HG03097 (cell line): ENCODE measurements around the gene NECTIN4.
"Not testable (repeated sequence)": the region's sequence is repeated elsewhere in the genome, so short reads cannot be mapped to it uniquely, and the experiment has no call there.

Experiments
- ATAC-seq: cut with Tn5 transposase; IDR thresholded peaks from one replicate; pipeline ENCODE4 v1.9.1; 2021; ENCODE audit not compliant: unreplicated experiment, low FRiP score

NECTIN4 gene

GRCh38 chr1:161065681-161066080 lies 23.7 kb downstream of the NECTIN4 start:
- not testable (repeated sequence) for ATAC-seq

DNA sequence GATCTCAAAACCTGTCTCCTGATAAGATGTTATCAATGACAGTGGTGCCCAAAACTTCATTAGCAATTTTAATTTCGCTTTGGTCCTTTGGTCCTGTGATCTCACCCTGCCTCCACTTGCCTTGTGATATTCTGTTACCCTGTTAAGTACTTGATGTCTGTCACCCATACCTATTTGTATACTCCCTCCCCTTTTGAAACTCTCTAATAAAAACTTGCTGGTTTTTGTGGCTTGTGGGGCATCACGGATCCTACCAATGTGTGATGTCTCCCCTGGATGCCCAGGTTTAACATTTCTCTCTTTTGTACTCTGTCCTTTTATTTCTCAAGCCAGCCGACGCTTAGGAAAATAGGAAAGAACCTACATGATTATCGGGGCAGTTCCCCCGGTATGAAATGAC lies 25.4 kb downstream of the NECTIN4 start:
- ATAC-seq, result not testable (repeated sequence)

DNA sequence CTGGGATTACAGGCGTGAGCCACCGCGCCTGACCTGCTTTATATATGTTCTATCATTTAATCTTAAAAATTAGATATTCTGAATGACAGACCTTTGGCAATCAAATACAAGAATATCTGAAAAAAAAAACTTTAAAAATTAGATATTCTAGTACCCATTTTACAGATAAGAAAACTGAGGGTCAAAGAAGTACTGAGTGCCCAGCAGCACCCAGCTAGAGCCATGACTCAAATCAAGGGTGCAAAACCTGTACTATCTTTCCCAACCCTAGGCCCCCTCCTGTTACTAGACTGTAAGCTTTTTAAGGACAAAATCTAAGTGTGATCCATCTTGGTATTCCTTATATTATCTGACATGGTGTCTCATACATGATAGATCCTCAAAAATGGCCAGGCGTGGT lies 27.9 kb downstream of the NECTIN4 start:
- no peak for ATAC-seq

DNA sequence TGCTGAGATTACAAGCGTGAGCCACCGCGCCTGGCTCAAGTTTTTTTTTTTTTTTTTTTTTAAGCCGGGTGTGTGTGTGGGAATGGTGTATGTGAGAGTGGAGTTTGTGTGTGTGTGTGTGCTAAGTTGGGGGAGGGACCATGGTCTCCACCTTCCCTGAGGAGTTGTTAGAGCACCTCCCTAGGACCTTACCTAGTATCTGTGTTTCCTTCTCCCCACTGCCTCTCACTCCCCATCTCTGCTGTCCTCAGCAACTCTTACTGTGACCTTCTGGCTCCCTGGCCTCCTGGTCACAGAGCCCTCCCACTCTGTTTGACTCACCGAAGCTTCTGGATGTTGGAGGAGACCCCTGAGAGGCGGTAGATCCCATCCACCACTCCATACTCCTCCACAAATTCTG lies 30.1 kb downstream of the NECTIN4 start:
- no peak for ATAC-seq

- ATAC-seq, result no peak
Observed at GRCh38 chr1:161054805-161055204, 34.6 kb downstream of the NECTIN4 start.

- no peak for ATAC-seq
Observed at GRCh38 chr1:161054232-161054631, 35.1 kb downstream of the NECTIN4 start.

- ATAC-seq, result no peak
Observed at GRCh38 chr1:161052899-161053298, 36.5 kb downstream of the NECTIN4 start.

DNA sequence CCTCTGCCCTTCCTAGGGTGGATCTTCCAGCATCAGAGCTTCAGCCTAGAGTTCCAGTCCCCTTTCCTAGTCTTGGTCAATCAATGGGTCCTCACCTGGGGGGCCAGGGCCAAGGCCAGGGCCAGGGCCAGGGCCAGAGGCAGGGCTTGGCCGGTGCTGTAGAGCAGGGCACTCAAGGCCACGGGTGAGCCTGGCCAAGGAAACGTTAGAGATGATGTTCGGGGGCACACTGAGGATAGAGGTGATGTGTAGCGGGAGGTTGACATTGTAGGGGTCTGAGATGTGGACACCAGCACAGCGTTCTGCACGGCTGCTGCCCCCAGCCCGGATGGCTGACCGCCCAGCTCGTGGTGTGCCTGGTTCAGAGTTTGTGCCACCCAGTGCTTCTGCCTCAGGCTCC lies 38.1 kb downstream of the NECTIN4 start:
- no peak for ATAC-seq

GRCh38 chr1:161048949-161049722 lies 40.2 kb downstream of the NECTIN4 start:
- ATAC-seq, result no peak

GRCh38 chr1:161047436-161048420 lies 41.6 kb downstream of the NECTIN4 start:
- no peak for ATAC-seq

- peak; percentile 39 for ATAC-seq
Observed at GRCh38 chr1:161046605-161047228, 42.6 kb downstream of the NECTIN4 start.

GRCh38 chr1:161045736-161046604 lies 43.4 kb downstream of the NECTIN4 start, which contains the start of gene USF1:
TSS of gene USF1 (minus strand) at chr1:161045977. CDS start at chr1:161043275, 2,702 bp downstream.
- peak; percentile 58 for ATAC-seq

DNA sequence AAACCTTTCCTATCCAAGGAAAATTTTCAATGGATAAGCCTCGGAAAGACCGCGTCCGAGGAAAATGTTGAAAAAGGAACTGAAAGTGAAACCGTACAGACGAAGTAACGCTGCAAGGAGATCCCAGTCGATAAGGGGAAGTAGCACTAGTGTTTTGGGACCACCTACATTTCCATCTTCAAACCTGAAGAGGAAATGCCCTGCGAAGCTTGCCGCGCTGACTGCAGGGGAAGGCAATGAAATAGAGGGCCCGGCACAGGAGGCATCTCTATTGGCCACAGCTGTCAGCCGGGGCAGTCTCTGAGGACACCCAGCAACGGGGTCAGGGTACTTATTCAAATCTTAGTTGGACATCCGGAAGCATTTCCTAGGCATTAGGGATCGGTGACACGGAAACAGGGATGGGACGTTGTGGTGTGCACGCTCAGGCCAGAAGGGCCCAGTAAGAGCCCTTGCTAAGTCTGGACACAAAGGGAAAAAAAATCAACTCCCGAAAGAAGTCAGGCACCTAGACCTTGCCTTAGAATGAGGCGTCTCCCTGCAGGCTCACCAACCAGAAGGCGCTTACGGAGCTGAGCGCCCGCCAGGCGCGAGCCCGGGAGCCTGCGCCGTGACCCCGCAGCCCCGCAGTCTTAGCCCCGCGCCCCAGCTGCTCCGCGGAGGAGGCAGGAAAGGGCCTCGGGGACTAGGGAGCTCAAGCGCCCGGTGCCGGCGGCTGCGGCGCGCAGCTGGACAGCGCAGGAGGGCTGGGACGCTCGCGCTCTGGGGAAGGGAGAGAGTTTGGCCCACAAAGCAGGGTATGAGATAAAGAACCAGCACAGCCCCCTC lies 44.2 kb downstream of the NECTIN4 start:
- ATAC-seq, result peak; percentile 33

DNA sequence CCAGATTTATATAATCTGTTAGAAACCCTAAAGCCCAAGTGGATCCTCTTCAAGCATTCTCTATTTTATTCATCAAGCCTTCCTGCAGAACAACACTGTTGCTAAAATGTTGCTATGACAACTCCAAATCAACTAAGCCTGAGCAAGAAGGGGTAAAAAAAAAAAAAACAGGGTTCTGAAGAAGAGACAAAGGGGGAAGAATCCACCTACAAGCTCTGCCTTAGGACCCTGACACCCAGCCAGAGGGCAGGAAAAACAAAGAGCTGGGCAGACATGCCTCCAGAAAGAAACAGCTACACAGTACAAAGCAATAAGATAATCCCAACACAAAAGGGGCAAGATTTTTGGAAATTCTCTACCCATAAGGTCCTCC lies 44.8 kb downstream of the NECTIN4 start:
- no peak for ATAC-seq

- ATAC-seq, result no peak
Observed at GRCh38 chr1:161039546-161039945, 49.8 kb downstream of the NECTIN4 start.

DNA sequence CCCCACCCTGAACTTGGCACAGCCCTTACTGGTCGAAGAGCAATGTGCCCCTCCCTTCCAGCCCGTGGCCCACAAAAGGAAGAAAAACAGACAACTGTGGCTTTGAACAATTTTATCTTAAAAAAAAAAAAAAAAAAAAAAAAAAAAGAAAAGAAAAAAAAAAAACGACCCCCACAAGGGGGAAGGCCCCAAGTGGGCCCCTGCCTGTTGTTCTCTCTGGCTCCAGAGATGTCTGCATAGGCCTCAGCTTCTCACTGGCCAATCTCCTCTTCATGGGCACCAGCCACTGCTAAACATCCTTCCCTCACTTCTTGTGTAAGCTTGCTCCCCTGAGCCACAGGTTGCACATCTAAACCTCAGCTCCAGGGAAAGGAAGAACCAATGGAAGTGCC lies 50.2 kb downstream of the NECTIN4 start:
- no peak for ATAC-seq

- peak; percentile 62 for ATAC-seq
Observed at GRCh38 chr1:161038523-161039153, 50.7 kb downstream of the NECTIN4 start, which contains the start of gene TSTD1. TSS of gene TSTD1 (minus strand) at chr1:161038964. CDS start at chr1:161038889, 75 bp downstream.

- ATAC-seq, result no peak
Observed at GRCh38 chr1:161037661-161038522, 51.5 kb downstream of the NECTIN4 start.
